MCF 10A (cell line): Measurements from ENCODE around the gene CSF1R. TPM values are rescaled to one million over a fixed set of nuclear protein-coding genes. Genes with fewer than 3 reads are reported as not detected.

Source experiments
- BruUV-seq: library from RNA; stranded (reverse); fragments of 400-500 nt; replicated peaks from 2 replicates; lab custom pipeline; 2021; lab: Mats Ljungman, UMichigan
- CTCF ChIA-PET: fragments of 300-600 bp; sonication (Branson Sonifier 250); formaldehyde crosslinking; extraction: SDS; loops from one replicate; lab custom pipeline; 2021; ENCODE audit warnings: antibody characterized with exemption, inconsistent platforms; lab: Yijun Ruan, JAX
- POLR2A ChIA-PET: fragments of 300-600, 350-650 bp; sonication (Branson Sonifier 250); formaldehyde crosslinking; extraction: SDS; loops from one replicate; lab custom pipeline; 2020; ENCODE audit warnings: antibody characterized with exemption, inconsistent platforms; lab: Yijun Ruan, JAX
- DNase-seq: peaks from one replicate; pipeline ENCODE4 v3.0.0-alpha.2; 2018; ENCODE audit not compliant: unreplicated experiment
- H3K27ac Mint-ChIP-seq: one replicate; pipeline ENCODE4 v1.8.0; 2022; ENCODE audit warnings: mild to moderate bottlenecking, low read depth, mixed read lengths; ENCODE audit not compliant: unreplicated experiment
- H3K27me3 Mint-ChIP-seq: one replicate; pipeline ENCODE4 v1.8.0; 2022; ENCODE audit warnings: mixed read lengths; ENCODE audit not compliant: insufficient read depth, unreplicated experiment
- H3K36me3 Mint-ChIP-seq: one replicate; pipeline ENCODE4 v1.8.0; 2022; ENCODE audit warnings: mild to moderate bottlenecking, moderate library complexity, mixed read lengths; ENCODE audit not compliant: insufficient read depth, unreplicated experiment
- H3K4me1 Mint-ChIP-seq: one replicate; pipeline ENCODE4 v1.8.0; 2022; ENCODE audit warnings: mixed read lengths; ENCODE audit not compliant: insufficient read depth, unreplicated experiment
- H3K4me3 Mint-ChIP-seq: one replicate; pipeline ENCODE4 v1.8.0; 2022; ENCODE audit warnings: mild to moderate bottlenecking, moderate library complexity, mixed read lengths; ENCODE audit not compliant: unreplicated experiment
- H3K9me3 Mint-ChIP-seq: one replicate; pipeline ENCODE4 v1.8.0; 2022; ENCODE audit warnings: mixed read lengths; ENCODE audit not compliant: unreplicated experiment
- CTCF ChIP-seq: fragments of 200-600 bp; IDR thresholded peaks from one replicate; pipeline ENCODE4 v1.8.0; 2022; ENCODE audit warnings: antibody characterized with exemption, mild to moderate bottlenecking; ENCODE audit not compliant: unreplicated experiment
- intact Hi-C: fragments of 100-400 bp; cut with micrococcal nuclease; formaldehyde crosslinking; loops from 2 replicates; pipeline ENCODE4 v1.14.1; 2022
- total RNA-seq: library from RNA; stranded (reverse); gene quantifications from 2 replicates; pipeline ENCODE4 v1.2.3, GENCODE V29; 2022

The CSF1R gene
- total RNA-seq, 1 experiment from 2014 or later = 1.6 TPM

GRCh38 chr5:150017226-150018005, 68.9 kb downstream of the CSF1R start:
- Mint-ChIP-seq H3K9me3 (no peaks in the 10 kb centered on the region), H3K4me1 (peaks cover 42% of the 10 kb centered on the region), H3K4me3 (no peak overlapping the region), H3K27me3 (no peaks in the 10 kb centered on the region), H3K27ac (peak overlapping the region; percentile 55), H3K36me3 (peaks cover 99% of the 10 kb centered on the region)
- ChIA-PET CTCF (interaction anchor here (0.7 to 2.3 kb wide), 10 partner anchors 10 to 419 kb away, joined by 3 to 10 read pairs (median 3); no protein-coding TSS in a partner anchor), POLR2A (interaction anchor here (0.8 to 1.9 kb wide), 3 partner anchors 10 to 41 kb away, joined by 3 to 9 read pairs (median 4); no protein-coding TSS in a partner anchor)
- no TSS peak for BruUV-seq
- TF ChIP-seq CTCF = no peak
- peak; percentile 13 for DNase-seq
- intact Hi-C loops = no loop called here

GRCh38 chr5:150016537-150016936, 69.8 kb downstream of the CSF1R start:
- H3K4me3 Mint-ChIP-seq = no peak overlapping the region
- no peak overlapping the region for H3K27ac Mint-ChIP-seq
- no peaks in the 10 kb centered on the region for H3K9me3 Mint-ChIP-seq
- intact Hi-C loops = no loop called here
- POLR2A ChIA-PET = interaction anchor here (0.6 to 1.9 kb wide), 2 partner anchors 14 to 16 kb away, joined by 3 to 9 read pairs; no protein-coding TSS in a partner anchor
- no peak for DNase-seq
- peaks cover 33% of the 10 kb centered on the region for H3K4me1 Mint-ChIP-seq
- no TSS peak for BruUV-seq
- H3K36me3 Mint-ChIP-seq = peaks cover 100% of the 10 kb centered on the region
- CTCF ChIA-PET = interaction anchor here (0.5 to 2.3 kb wide), 4 partner anchors 15 to 420 kb away, joined by 3 to 8 read pairs (median 3); no protein-coding TSS in a partner anchor
- no peaks in the 10 kb centered on the region for H3K27me3 Mint-ChIP-seq
- TF ChIP-seq CTCF = no peak

DNA sequence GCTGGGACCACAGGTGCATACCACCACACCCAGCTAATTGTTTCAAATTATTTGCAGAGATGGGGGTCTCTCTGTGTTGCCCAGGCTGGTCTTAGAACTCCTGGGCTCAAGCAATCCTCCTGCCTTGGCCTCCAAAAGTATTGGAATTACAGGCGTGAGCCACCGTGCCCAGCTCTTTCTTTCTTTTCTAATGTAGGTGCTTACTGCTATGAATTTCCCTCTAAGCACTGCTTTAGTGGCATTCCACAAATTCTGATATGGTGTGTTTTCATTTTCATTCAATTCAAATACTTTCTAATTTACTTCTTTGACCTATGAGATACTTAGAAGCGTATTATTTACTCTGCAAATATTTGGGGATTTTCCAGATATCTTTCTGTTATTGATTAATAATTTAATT, 70.9 kb downstream of the CSF1R start:
- no peaks in the 10 kb centered on the region for H3K27me3 Mint-ChIP-seq
- BruUV-seq = no TSS peak
- H3K4me3 Mint-ChIP-seq = no peak overlapping the region
- intact Hi-C loops = no loop called here
- H3K9me3 Mint-ChIP-seq = no peaks in the 10 kb centered on the region
- peaks cover 100% of the 10 kb centered on the region for H3K36me3 Mint-ChIP-seq
- no peak for DNase-seq
- peaks cover 22% of the 10 kb centered on the region for H3K4me1 Mint-ChIP-seq
- CTCF ChIA-PET = interaction anchor here (0.5 to 1.6 kb wide), 4 partner anchors 14 to 178 kb away, joined by 3 to 5 read pairs (median 3); no protein-coding TSS in a partner anchor
- POLR2A ChIA-PET = interaction anchor here (1.0 kb wide), 1 partner anchor 13 kb away, joined by 3 read pairs; no protein-coding TSS in a partner anchor
- no peak for TF ChIP-seq CTCF
- no peak overlapping the region for H3K27ac Mint-ChIP-seq

- Mint-ChIP-seq H3K27me3 (no peaks in the 10 kb centered on the region), H3K4me3 (no peak overlapping the region), H3K36me3 (peaks cover 96% of the 10 kb centered on the region), H3K4me1 (peaks cover 16% of the 10 kb centered on the region), H3K27ac (no peak overlapping the region), H3K9me3 (no peaks in the 10 kb centered on the region)
- no peak for DNase-seq
- CTCF ChIA-PET = interaction anchor here (1.6 kb wide), 1 partner anchor 13 kb away, joined by 5 read pairs; no protein-coding TSS in a partner anchor
- POLR2A ChIA-PET = no interaction called here
- no peak for TF ChIP-seq CTCF
- BruUV-seq = no TSS peak
- intact Hi-C loops = no loop called here
These were observed 71.9 kb downstream of the CSF1R start for GRCh38 chr5:150014456-150014855.
